ENCODE results near the gene RCBTB1.
"Not testable (repeated sequence)": the region's sequence is repeated elsewhere in the genome, so short reads cannot be mapped to it uniquely, and the experiment has no call there.

The RCBTB1 gene

DNA sequence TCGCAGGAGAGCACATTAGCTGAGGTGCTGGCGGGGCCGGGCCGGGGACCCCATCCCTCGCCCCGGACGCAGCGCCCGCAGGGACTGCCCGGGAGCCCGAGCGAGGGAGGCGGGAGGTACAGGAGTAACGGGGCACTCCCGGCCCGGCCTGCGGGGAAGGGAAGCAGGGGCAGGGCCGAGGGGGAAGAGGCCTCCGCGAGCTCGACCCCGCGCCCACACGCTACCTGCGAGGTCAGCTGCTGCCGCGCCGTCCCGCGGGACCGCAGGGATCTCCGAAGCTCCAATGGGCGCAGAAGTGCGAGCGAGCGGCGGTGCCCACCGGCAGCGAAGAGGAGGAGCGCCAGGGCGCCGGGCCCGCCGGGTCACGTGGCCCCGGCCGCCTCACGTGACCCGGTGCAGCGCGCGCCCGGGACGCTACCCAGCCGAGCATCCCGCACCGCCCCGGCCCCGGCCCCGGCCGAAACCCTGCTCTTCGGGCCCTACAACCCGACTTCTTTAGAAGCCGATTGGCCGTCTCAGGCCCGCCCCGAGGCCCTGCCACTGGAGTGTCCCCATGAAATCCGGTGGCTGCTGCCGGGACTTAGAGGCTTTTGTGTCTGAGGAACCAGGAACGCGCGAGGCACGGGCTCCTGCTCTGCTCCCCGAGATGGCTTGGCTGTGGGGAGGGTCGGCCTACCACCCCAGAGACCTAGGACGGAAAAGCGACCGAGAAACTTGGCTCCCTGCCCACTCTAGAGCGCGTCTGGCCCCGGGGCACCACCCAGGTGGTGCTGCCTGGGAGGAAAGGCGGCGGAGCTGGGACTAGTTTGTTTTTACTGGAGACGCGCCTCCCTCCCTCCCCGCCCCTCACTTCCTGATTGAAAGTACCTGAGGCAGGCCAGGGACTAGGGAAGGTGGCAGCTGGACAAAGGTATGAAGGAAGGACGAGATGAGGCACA lies at the start of gene RCBTB1:
RCBTB1 (minus strand) TSS at position 339 of the 938 bp plus-strand sequence. CDS start 18,279 bp downstream, outside the sequence.
- no peak for DNase-seq

DNA sequence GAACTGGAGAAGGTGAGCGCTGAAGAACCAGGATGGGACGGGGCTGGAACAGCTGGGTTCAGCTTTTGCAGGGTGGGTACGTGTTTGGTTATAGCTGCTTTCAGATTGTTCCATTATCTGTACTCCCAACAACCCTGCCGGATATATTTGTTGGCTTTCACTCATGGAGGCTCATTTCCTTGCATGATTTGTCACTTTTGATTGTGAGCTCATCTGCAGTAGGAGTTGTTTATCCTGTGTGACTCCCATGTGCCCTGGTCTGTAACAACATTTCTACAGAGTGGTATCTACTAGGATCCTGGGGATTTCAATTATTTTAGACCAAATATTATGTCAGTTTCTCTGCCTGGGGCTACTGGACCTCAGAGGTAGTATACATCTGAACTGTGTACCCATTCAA lies 48.4 kb upstream of the RCBTB1 start:
- no peak for DNase-seq

DNA sequence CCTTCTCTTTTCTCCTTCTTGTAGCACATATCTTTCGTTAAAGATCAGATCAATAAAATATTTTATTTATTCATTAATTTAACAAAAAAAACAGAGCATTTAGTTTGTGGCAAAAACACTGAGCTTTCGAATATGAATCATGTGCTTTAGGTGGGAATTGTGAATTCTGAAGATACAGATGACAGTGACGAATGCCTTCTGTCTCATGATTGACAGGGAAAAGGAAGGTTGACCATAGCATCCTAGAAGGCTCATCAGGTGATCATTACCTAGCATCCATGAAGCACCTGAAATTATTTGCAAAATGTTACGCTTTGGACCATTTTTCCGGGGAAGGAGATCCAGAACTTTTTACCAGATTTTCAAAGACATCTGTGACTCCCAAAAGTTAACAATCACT lies 46.8 kb upstream of the RCBTB1 start:
- DNase-seq: no peak

DNA sequence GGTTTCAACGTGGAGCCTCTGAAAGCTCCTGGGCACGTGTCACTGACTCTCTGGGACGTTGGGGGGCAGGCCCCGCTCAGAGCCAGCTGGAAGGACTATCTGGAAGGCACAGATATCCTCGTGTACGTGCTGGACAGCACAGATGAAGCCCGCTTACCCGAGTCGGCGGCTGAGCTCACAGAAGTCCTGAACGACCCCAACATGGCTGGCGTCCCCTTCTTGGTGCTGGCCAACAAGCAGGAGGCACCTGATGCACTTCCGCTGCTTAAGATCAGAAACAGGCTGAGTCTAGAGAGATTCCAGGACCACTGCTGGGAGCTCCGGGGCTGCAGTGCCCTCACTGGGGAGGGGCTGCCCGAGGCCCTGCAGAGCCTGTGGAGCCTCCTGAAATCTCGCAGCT lies 45.2 kb upstream of the RCBTB1 start:
- DNase-seq: no peak

DNA sequence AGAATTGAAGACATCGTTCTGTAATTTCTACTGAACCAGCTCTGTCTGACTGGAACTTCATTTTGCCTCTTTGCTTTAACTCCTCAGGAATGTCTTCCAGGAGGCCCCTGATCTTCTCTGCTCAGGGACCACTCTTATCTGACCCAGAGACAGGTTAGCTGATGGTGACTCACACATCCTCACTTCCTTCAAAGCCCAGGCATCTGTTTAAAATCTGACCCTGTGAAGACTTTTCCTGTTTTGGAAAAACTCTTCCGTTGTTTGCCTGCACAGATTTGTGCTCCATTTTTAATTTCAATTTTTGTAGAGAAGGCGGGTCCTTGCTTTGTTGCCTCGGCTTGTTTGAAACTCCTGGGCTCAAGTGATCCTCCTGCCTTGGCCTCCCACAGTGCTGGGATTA lies 44.6 kb upstream of the RCBTB1 start:
- no peak for DNase-seq

DNA sequence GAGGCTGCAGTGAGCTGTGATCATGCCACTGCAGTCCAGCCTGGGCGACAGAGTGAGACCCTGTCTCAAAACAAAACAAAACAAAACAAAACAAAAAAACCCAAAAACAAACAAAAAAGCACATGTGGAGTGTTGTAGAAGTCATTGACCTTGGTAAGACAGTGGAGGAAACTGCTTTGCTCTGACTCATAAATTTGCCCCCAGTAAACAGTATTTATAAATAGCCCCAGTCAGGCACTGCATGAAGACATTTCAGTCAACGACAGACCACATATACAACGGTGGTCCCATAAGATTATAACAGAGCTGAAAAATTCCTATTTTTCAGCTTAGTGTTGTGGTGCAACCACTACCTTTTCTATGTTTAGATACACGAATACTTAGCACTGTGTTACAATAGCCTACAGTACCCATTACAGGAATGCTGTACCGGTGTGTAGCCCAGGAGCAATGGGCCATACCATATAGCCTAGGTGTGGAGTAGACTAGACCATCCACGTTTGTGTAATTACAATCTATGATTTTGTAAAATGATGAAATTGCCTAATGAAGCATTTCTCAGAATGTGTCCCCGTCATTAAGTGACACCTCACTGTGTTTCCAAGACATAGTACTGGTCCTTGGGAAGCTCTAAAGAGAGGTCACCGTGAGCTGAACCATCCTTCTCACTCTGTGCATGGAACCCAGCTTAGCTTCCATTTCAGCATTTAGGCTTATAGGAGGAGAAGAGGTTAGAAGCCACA lies 44.0 kb upstream of the RCBTB1 start:
- DNase-seq: no peak

DNA sequence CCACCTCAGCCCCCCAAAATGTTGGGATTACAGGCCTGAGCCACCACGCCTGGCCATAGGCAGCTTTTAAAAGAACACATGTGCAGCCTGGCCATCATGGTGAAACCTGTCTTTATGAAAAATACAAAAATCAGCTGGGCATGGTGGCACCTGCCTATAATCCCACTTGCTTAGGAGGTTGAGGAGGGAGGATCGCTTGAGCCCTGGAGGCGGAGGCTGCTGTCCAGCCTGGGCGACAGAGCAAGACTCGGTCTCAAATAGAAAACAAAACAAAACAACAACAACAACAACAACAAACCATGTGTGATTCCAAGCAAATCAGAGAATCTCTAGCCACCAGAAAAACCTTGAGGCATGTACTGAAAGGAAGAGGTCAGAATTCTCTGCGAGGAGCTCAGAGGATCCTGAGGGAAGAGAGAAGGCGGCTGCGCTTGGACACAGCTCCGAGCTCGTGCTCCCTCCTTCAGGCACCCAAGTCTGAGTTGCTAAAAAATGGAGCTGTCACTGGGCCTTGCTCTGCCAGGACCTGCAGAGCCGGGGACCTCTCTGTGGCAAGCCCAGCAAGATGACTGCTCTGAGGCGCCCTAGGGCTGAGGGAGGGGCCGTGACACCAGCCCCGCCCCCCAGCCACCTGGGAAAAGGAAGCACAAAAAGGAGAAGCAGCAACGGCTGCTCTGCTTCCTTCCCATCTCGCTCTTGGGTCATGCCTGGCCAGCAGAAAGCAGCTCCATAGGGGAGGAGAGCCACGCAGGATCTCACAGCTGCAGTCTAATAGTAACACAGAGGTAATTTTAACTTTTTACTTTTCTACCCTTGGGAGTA lies 42.7 kb upstream of the RCBTB1 start, which contains the start of gene ARL11:
ARL11 (plus strand) TSS at position 677 of the 822 bp plus-strand sequence. CDS start 1,941 bp downstream, outside the sequence.
- DNase-seq: peak; percentile 46

DNA sequence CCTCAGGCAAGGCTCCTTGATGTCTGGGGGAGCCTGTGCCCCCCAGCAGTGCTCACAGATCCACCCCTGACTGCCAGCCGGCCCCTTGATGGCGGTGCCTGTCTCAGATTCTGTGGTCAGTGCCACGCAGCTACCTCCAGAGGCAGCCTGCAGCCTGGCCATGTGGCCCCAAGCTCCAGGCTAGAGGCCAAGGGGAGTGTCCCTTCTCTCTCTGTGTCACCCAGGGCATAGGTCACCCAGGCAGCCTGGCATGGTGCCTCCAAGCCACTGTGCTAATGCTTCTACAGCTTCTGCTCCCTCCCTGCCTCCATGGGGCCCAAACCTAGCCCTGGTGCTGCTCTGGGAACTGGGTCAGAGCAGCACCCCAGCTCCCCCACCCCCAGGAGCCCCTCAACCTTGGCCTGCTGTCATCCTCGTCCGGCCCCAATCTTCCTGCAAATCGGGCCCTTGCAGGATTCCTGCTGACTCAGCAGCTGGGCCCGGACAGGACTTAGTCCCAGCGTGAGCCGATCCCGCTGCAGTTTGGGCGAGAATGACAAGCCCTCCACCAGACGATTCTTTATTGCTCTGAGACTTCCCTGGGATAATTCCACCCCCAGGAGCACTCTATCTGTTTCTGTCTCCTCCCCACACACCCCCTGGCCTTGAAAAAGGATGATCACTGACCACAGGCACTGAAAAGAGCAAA lies 40.2 kb upstream of the RCBTB1 start:
- DNase-seq: no peak

DNA sequence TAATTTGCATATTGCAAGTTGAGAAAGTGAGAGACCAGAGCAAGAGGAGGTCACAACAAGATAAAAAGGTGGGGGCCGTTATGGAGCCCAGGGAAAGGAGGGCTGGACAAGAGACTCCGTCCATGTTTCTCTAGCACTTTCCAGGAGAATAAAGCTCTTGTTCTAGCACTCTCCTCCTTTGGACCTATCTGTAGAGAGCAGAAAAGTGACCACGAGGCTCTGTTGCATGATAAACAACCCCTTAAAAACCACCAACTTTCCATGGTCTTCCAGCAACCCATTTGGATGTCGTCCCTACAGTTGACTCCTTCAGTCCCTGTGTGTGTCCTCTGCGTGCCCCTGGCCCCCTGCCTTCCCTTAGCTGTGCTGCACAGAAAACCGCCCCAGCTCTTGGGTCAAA lies 38.9 kb upstream of the RCBTB1 start:
- no peak for DNase-seq

DNA sequence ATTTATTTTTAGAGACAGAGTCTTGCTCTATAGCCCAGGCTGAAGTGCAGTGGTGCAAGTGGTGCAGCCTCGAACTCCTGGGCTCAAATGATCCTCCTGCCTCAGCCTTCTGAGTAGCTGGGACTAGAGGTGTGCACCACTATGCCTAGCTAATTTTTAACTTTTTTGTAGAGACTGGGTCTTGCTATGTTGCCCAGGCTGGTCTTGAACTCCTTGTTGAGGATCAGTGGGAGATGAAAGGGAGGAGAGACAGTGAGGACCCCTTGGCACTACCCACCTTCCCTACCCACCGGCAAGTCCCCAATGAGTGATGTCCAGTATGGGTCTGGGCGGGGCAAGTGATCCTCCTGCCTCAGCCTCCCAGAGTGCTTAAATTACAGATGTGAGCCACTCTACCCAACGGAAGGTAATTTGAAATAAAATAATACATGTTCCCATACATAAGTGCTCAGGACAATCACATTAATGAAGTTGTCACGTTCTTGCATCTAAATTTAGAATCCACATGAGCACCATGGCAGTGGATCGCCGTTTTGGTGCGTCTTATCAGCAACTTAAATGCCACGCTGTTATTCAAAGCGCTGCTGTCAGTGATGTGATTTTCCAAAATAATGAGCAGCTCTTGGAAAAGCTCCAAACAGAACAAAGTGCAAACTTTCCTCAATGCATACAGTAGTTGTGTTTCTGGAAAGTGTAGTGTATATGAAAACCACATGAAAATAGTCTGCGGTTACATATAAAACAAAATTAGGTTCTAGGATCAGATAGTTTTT lies 37.0 kb upstream of the RCBTB1 start:
- DNase-seq: no peak

DNA sequence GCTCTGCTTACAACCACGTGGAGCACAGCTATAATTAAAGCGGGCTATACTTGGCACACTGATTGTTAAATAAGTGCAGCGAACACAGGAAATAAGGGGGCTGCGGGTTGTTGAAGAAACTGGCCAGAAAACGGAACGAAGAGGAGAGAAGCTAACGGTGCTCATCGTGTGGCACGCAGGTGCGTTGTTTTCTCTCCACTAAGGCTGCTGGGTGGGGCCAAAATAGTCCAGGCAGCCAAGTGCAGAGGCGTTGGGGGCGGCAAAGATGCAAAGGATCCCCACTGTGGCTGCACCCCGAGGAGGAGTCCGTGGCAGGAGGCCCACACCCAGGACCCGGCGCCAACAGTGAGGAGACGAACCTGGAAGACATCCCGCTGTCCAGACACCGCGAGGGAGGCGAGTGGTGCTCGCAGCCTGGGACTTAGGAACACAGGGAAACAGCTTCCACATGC lies 34.8 kb upstream of the RCBTB1 start:
- DNase-seq: no peak

DNA sequence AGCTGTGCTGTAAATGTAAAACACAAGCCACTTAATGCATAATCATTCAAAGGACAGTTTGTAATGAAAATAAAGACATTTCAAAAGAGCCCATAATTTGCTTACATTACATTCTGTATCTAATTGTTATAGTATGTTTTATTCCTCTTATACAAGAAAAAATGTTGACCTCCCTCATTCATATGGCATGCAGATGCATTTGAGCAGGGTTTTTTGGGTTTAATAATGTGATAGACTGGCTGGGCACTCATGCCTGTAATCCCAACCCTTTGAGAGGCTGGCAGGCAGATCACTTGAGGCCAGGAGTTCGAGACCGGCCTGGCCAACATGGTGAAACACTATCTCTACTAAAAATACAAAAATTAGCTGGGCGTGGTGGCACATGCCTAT lies 31.3 kb upstream of the RCBTB1 start:
- no peak for DNase-seq

DNA sequence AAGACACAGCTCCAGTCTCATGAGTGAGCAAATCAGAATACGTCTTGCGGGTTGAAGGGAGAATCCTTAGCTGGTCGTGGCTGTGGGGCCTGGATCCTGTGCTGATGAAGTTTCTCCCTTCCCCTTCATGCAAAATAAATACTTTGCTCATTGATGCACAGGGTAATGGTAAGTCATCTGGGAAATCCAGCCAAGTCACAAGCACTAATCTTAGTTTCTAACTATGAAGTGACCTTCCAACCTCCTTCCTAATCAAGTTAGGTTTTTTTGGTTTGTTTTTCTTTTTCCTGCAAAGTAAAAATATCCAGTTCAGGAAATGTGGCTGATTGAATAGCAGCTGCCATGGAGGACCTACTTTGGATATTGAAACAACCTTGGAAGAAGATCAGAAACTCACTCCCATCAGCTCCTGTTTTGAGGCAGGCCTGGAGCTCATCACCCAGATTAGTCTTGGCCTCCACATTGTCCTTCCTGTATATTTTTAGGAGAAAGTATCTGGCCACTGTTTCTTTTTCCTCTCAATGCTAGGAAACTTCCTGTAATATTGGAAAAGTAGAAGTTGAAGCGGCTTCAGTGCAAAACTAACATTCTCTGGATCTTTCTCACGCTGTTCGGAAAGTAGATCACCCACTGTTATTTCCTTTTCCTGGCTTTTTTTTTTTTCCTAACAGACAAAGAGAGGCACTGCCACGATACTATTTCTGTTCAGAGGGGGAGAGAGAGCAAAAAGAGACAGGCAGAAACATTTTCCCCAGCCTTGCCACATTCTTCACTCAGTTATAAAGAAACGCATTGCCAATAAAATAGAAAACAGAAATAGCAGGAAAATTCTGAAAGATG lies 30.7 kb upstream of the RCBTB1 start:
- DNase-seq: no peak

DNA sequence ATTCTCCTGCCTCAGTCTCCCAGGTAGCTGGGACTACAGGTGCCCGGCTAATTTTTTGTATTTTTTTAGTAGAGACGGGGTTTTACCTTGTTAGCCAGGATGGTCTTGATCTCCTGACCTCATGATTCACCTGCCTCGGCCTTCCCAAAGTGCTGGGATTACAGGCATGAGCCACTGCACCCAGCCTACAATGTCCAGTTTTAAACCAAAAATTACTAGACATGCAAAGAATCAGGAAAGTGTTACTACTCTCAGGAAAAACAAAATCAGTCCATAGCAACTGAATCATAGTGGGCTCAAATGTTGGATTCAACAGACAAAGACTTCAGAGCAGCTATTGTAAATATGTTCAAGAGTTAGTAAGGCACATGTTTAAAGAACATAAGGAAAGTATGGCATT lies 26.7 kb upstream of the RCBTB1 start:
- not testable (repeated sequence) for DNase-seq

DNA sequence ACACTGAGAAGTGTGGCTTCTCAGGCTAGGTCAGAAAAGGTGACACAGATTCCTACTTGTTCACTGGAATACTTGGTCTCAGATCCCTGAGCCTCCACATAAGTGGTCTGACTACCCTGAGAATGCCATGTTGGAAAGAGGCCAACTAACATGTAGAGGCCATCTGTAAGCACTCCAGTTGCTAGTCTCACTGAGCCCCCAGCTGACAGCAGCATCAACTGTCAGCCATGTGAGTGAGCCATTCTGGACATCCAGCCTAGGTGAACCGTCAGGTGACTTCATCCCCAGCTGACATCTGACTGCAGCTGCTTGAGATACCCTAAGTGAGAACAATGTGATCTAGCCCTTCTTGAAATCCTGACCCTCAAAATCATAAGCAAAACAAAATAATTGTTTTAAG lies 24.8 kb upstream of the RCBTB1 start:
- DNase-seq: no peak

DNA sequence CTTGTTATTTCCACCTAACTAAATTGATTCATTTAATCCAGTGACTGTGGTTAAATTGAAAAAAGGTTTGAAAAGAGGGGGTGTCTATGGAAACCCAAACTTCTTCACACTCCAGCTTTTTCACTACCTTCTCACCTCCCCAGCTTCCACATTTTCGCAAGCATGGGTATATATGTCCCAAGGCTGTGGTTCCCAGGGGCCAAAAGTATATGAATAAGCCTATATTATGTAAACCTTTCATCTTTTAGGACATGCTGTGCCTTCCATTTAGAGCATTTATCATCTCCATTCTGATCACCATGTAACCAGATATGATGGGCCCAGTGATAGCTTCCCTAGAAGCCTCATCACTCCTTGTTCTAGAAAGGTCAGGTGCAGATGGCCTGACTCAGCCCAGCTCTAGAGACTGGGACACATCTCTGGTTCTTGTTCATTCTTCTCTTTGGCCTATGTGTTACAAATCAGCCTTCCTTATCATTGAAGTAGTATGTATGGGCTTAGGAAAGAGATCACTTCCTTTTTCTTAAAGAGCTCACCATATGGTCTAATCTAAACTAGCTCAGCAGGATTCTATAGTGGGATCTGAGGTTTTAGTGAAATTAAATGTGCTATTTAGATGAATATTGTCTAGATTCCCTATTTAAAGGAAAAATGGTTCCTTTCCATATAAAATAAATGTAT lies 23.4 kb upstream of the RCBTB1 start:
- peak; percentile 43 for DNase-seq

DNA sequence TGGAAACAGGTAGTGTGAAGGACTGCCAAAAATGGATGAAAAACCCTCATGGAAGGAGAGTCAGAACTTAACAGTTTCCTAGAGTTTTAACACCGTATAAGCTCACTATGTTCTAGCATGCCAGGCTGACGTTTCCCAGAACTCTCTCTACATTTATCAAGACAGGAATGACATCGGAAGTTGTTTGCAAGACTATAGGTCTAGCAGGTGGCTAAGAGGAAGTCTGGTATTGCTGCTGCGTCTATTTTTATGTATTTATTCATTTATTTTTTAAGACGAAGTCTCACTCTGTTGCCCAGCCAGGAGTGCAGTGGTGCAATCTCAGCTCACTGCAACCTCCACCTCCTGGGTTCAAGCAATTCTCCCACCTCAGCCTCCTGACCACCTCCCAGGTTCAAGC lies 22.4 kb upstream of the RCBTB1 start:
- DNase-seq: no peak

DNA sequence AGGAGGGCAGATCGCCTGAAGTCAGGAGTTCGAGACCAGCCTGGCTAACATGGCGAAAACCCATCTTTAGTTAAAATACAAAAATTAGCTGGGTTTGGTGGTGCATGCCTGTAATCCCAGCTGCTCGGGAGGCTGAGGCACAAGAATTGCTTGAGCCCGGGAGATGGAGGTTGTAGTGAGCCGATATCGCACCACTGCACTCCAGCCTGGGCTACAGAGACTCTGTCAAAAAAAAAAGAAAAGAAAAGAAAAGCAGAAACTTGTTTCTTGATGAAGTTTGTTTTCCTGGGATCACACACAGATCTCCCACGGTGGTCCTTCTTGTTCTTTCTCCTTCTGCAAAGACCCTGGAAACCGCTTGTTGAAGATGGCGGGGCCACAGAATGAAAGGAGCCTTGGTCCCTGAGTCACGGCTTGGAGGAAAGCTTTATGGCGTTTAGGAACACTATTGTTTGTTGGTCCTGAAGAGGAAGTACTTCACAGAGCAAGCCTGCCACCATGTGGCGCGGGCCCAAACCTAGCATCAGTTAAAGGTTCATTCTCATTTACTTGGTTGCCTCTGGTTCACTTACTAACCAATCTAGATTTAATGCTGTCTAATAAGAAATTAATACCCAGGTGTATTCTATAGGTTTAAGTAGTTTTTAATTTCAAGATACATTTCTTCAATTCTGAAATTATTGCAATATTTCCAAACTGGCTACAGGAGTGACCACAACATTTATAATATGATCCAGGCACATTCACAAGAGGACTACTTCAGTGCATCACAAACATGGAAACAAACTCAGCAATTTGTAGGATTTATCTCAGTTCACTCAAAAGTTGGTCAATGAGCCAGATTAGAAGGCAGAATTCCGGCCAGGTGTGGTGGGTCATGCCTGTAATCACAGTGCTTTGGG lies 21.6 kb upstream of the RCBTB1 start:
- peak; percentile 54 for DNase-seq

DNA sequence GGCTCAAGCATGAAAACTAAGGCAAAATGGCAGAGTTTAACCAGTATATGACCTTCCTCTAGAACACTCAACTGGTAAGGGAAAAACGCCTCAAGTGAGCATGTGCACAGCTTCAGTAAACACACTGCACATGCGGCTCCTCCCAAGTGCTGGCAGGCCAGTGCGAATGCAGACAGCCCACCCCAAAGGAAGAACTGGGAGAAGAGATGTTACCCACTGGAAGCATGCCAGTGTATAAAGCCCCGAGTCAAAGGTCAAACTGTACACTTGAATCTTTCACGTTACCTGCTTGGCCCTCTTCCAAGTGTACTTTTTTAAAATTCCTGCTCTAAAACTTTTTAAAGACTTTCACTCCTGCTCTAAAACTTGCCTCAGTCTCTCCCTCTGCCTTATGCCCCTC lies 19.2 kb upstream of the RCBTB1 start:
- no peak for DNase-seq
